Mesenchymal stem cell (in vitro differentiated cells and primary cell): ENCODE data around the gene ZNF143.

Experiments
- DNase-seq: peaks from one replicate; pipeline ENCODE4 v3.0.0-alpha.2; 2013
- H2AFZ ChIP-seq: one replicate; pipeline ENCODE4 v1.6.1; 2013; ENCODE audit warnings: low read depth, mild to moderate bottlenecking, control low read depth, inconsistent platforms, low read length, moderate library complexity
- H2AK5ac ChIP-seq: 2 replicates; pipeline ENCODE4 v1.6.1; 2013; ENCODE audit warnings: low read length, moderate library complexity, mild to moderate bottlenecking, inconsistent platforms; ENCODE audit not compliant: severe bottlenecking
- H2BK120ac ChIP-seq: one replicate; pipeline ENCODE4 v1.6.1; 2013; ENCODE audit warnings: low read depth, mild to moderate bottlenecking, inconsistent platforms, low read length, moderate library complexity
- H2BK12ac ChIP-seq, 2 experiments: one replicate each; pipeline ENCODE4 v1.6.1; 2013; ENCODE audit warnings: inconsistent platforms in 2 of 2, low read length in 2 of 2, mild to moderate bottlenecking in 2 of 2, moderate library complexity in 2 of 2, control low read depth in 1 of 2
- H2BK15ac ChIP-seq: one replicate; pipeline ENCODE4 v1.6.1; 2013; ENCODE audit warnings: mild to moderate bottlenecking, low read depth, inconsistent platforms; ENCODE audit not compliant: poor library complexity, severe bottlenecking
- H2BK5ac ChIP-seq: 2 replicates; pipeline ENCODE4 v1.6.1; 2013; ENCODE audit warnings: low read depth, mild to moderate bottlenecking, low read length, control low read depth, inconsistent platforms; ENCODE audit not compliant: poor library complexity, severe bottlenecking
- H3K14ac ChIP-seq, 2 experiments: one replicate each; pipeline ENCODE4 v1.6.1; 2013; ENCODE audit warnings: inconsistent platforms in 2 of 2, low read length in 2 of 2, control low read depth in 1 of 2, mild to moderate bottlenecking in 1 of 2, moderate library complexity in 1 of 2
- H3K18ac ChIP-seq, 2 experiments: one replicate each; pipeline ENCODE4 v1.6.1; 2013; ENCODE audit warnings: inconsistent platforms in 2 of 2, low read length in 2 of 2, control low read depth in 1 of 2, low read depth in 1 of 2, mild to moderate bottlenecking in 1 of 2
- H3K23ac ChIP-seq, 2 experiments: one replicate each; pipeline ENCODE4 v1.6.1; 2013; ENCODE audit warnings: inconsistent platforms in 2 of 2, low read length in 2 of 2, mild to moderate bottlenecking in 2 of 2, moderate library complexity in 2 of 2, control low read depth in 1 of 2
- H3K27ac ChIP-seq: 2 replicates; pipeline ENCODE4 v1.5.1; 2013; ENCODE audit warnings: mild to moderate bottlenecking, moderate library complexity, low read length, control low read depth, inconsistent platforms; ENCODE audit not compliant: poor library complexity, severe bottlenecking
- H3K27me3 ChIP-seq, 2 experiments: 2 replicates each; pipeline versions ENCODE4 v1.6.1 to v1.7.0; 2013; ENCODE audit warnings: low read length in 2 of 2, mild to moderate bottlenecking in 2 of 2, moderate library complexity in 2 of 2, control low read depth in 1 of 2, inconsistent platforms in 1 of 2; ENCODE audit not compliant: control insufficient read depth in 1 of 2, insufficient read depth in 1 of 2
- H3K36me3 ChIP-seq, 2 experiments: 2 replicates each; pipeline versions ENCODE4 v1.6.1 to v1.7.0; 2013; ENCODE audit warnings: low read length in 2 of 2, control low read depth in 1 of 2, inconsistent platforms in 1 of 2, low read depth in 1 of 2, mild to moderate bottlenecking in 1 of 2; ENCODE audit not compliant: insufficient read depth in 2 of 2, control insufficient read depth in 1 of 2
- H3K4ac ChIP-seq, 2 experiments: one replicate each; pipeline ENCODE4 v1.6.1; 2013; ENCODE audit warnings: inconsistent platforms in 2 of 2, low read length in 2 of 2, mild to moderate bottlenecking in 2 of 2, moderate library complexity in 2 of 2, control low read depth in 1 of 2, low read depth in 1 of 2
- H3K4me1 ChIP-seq: 2 replicates; pipeline ENCODE4 v1.6.1; 2013; ENCODE audit warnings: low read depth, low read length, control low read depth; ENCODE audit not compliant: control insufficient read depth, insufficient read depth
- H3K4me2 ChIP-seq: 2 replicates; pipeline ENCODE4 v1.6.1; 2013; ENCODE audit warnings: low read length, mild to moderate bottlenecking, inconsistent platforms; ENCODE audit not compliant: poor library complexity, severe bottlenecking
- H3K4me3 ChIP-seq, 2 experiments: 2 replicates each; pipeline versions ENCODE4 v1.5.1 to v1.7.0; 2013; ENCODE audit warnings: low read length in 2 of 2, mild to moderate bottlenecking in 2 of 2, control low read depth in 1 of 2, low read depth in 1 of 2; ENCODE audit not compliant: insufficient read depth in 1 of 2
- H3K79me1 ChIP-seq: replicated peaks from 2 replicates; pipeline ENCODE4 v1.6.1; 2013; ENCODE audit warnings: mild to moderate bottlenecking, control low read depth, low read length, inconsistent platforms; ENCODE audit not compliant: poor library complexity, severe bottlenecking
- H3K9ac ChIP-seq: 2 replicates; pipeline ENCODE4 v1.7.0; 2013; ENCODE audit warnings: mild to moderate bottlenecking, low read length, moderate library complexity
- H3K9me3 ChIP-seq: 2 replicates; pipeline ENCODE4 v1.7.0; 2013; ENCODE audit warnings: mild to moderate bottlenecking, low read length; ENCODE audit not compliant: control insufficient read depth
- H4K8ac ChIP-seq: one replicate; pipeline ENCODE4 v1.6.1; 2013; ENCODE audit warnings: inconsistent platforms, mild to moderate bottlenecking, low read length, moderate library complexity
- H4K91ac ChIP-seq: one replicate; pipeline ENCODE4 v1.6.1; 2013; ENCODE audit warnings: mild to moderate bottlenecking, low read length, inconsistent platforms
- WGBS: methylation state at CpG from one replicate; pipeline ENCODE4 v1.1.7; 2013; ENCODE audit warnings: mixed read lengths; 5-methylcytosine and 5-hydroxymethylcytosine counted together

The ZNF143 gene

GRCh38 chr11:9524001-9524400, 63.2 kb downstream of the ZNF143 start:
- Histone ChIP-seq H2BK12ac (no peak overlapping the region), H2BK120ac (no peak overlapping the region), H3K4me1 (peaks cover 5% of the 10 kb centered on the region), H3K27me3 (no peaks in the 10 kb centered on the region), H2BK15ac (no peak overlapping the region), H3K79me1 (peaks cover 3% of the 10 kb centered on the region), H3K9ac (no peak overlapping the region), H3K4me3 (no peak overlapping the region), H2AFZ (no peak overlapping the region), H2BK5ac (no peak overlapping the region), H3K23ac (no peak overlapping the region), H2AK5ac (no peak overlapping the region), H3K14ac (no peak overlapping the region), H4K8ac (no peak overlapping the region), H3K18ac (no peak overlapping the region), H4K91ac (no peak overlapping the region), H3K4ac (no peak overlapping the region), H3K9me3 (no peaks in the 10 kb centered on the region), H3K4me2 (no peak overlapping the region), H3K27ac (no peak overlapping the region), H3K36me3 (peaks cover 11 to 14% of the 10 kb centered on the region in 2 experiments)
- DNase-seq, result no peak
- no CpG with 5 or more reads among the region's 2 CpGs for WGBS

- Histone ChIP-seq H3K9ac (no peak overlapping the region), H3K4ac (no peak overlapping the region), H2AFZ (no peak overlapping the region), H3K4me2 (no peak overlapping the region), H2BK5ac (no peak overlapping the region), H3K4me1 (peaks cover 10% of the 10 kb centered on the region), H2BK12ac (no peak overlapping the region), H4K91ac (no peak overlapping the region), H3K14ac (no peak overlapping the region), H3K4me3 (no peak overlapping the region), H4K8ac (no peak overlapping the region), H3K9me3 (no peaks in the 10 kb centered on the region), H2BK15ac (no peak overlapping the region), H3K27ac (no peak overlapping the region), H2AK5ac (no peak overlapping the region), H3K27me3 (no peaks in the 10 kb centered on the region), H2BK120ac (no peak overlapping the region), H3K79me1 (peaks cover 3% of the 10 kb centered on the region), H3K36me3 (peaks cover 11% of the 10 kb centered on the region in 2 experiments), H3K18ac (no peak overlapping the region), H3K23ac (no peak overlapping the region)
- no peak for DNase-seq
- WGBS, result 100% methylated on average over 2 of the region's 3 CpGs
Measured at GRCh38 chr11:9525116-9525515, 64.3 kb downstream of the ZNF143 start.

GRCh38 chr11:9527481-9528135, 66.8 kb downstream of the ZNF143 start:
- Histone ChIP-seq H2BK15ac (no peak overlapping the region), H3K4me3 (peak overlapping the region in 1 of 2 experiments; percentile 1), H3K9ac (peak overlapping the region; percentile 54), H4K8ac (no peak overlapping the region), H3K18ac (no peak overlapping the region), H3K27ac (peak overlapping the region; percentile 35), H3K79me1 (peaks cover 3% of the 10 kb centered on the region), H3K23ac (no peak overlapping the region), H3K36me3 (peaks cover 5 to 9% of the 10 kb centered on the region in 2 experiments), H2AFZ (no peak overlapping the region), H3K27me3 (no peaks in the 10 kb centered on the region), H2BK12ac (no peak overlapping the region), H3K4ac (no peak overlapping the region), H3K14ac (no peak overlapping the region), H2BK5ac (no peak overlapping the region), H3K9me3 (no peaks in the 10 kb centered on the region), H2BK120ac (no peak overlapping the region), H2AK5ac (no peak overlapping the region), H3K4me2 (no peak overlapping the region), H3K4me1 (peaks cover 10% of the 10 kb centered on the region), H4K91ac (no peak overlapping the region)
- DNase-seq, result no peak
- WGBS, result 86% methylated on average over 6 of the region's 8 CpGs

- Histone ChIP-seq H3K18ac (no peak overlapping the region), H3K9me3 (no peaks in the 10 kb centered on the region), H3K27ac (no peak overlapping the region), H4K8ac (no peak overlapping the region), H3K36me3 (peaks cover 5 to 9% of the 10 kb centered on the region in 2 experiments), H3K27me3 (no peaks in the 10 kb centered on the region), H3K14ac (no peak overlapping the region), H3K4ac (no peak overlapping the region), H3K4me2 (no peak overlapping the region), H4K91ac (no peak overlapping the region), H3K23ac (no peak overlapping the region), H3K79me1 (peaks cover 3% of the 10 kb centered on the region), H2AFZ (no peak overlapping the region), H3K4me3 (peak overlapping the region in 1 of 2 experiments; percentile 1), H2BK120ac (no peak overlapping the region), H2BK12ac (no peak overlapping the region), H2BK15ac (no peak overlapping the region), H3K9ac (peak overlapping the region; percentile 54), H3K4me1 (peaks cover 10% of the 10 kb centered on the region), H2BK5ac (no peak overlapping the region), H2AK5ac (no peak overlapping the region)
- WGBS, result no CpG with 5 or more reads among the region's 1 CpG
- DNase-seq, result no peak
Measured at GRCh38 chr11:9528136-9528501, 67.3 kb downstream of the ZNF143 start.
